Measurements from ENCODE around the gene CCDC137.

Gene CCDC137

GRCh38 chr17:81716674-81716996 lies 50.1 kb downstream of the CCDC137 start:
- DNase-seq (ENCODE audit: low read depth), result no peak

GRCh38 chr17:81717049-81717765 lies 50.7 kb downstream of the CCDC137 start:
- no peak for DNase-seq (ENCODE audit: low read depth)

- no peak for DNase-seq (ENCODE audit: low read depth)
Measured at GRCh38 chr17:81717766-81718089, 51.2 kb downstream of the CCDC137 start.

- DNase-seq (ENCODE audit: low read depth), result no peak
Measured at GRCh38 chr17:81719410-81720266, 53.1 kb downstream of the CCDC137 start.

- no peak for DNase-seq (ENCODE audit: low read depth)
Measured at GRCh38 chr17:81720267-81721071, 53.9 kb downstream of the CCDC137 start.

- no peak for DNase-seq (ENCODE audit: low read depth)
Measured at GRCh38 chr17:81722184-81723120, 55.9 kb downstream of the CCDC137 start.
